GM19043 (cell line): Measurements from ENCODE around the gene DDX5.
"Not testable (repeated sequence)": the region's sequence is repeated elsewhere in the genome, so short reads cannot be mapped to it uniquely, and the experiment has no call there.

Source experiments
- ATAC-seq: cut with Tn5 transposase; IDR thresholded peaks from one replicate; pipeline ENCODE4 v1.9.1; 2021; ENCODE audit warnings: low read depth; ENCODE audit not compliant: unreplicated experiment

Gene DDX5

DNA sequence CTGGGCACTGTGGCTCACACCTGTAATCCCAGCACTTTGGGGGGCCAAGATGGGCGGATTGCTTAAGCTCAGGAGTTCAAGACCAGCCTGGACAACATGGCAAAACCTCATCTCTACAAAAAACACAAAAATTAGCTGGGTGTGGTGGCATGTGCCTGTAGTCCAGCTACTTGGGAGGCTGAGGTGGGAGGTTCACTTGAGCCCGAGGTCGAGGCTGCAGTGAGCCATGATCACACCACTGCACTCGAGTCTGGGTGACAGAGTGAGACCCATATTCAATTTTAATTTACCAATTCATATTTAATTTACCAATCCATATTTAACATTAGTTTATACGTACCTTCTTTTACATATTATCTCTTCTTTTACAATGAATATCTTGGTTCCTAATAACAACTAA is 10.8 kb downstream of the DDX5 start:
- not testable (repeated sequence) for ATAC-seq

- ATAC-seq: no peak
Measured at GRCh38 chr17:64494121-64494520, 12.0 kb downstream of the DDX5 start.

DNA sequence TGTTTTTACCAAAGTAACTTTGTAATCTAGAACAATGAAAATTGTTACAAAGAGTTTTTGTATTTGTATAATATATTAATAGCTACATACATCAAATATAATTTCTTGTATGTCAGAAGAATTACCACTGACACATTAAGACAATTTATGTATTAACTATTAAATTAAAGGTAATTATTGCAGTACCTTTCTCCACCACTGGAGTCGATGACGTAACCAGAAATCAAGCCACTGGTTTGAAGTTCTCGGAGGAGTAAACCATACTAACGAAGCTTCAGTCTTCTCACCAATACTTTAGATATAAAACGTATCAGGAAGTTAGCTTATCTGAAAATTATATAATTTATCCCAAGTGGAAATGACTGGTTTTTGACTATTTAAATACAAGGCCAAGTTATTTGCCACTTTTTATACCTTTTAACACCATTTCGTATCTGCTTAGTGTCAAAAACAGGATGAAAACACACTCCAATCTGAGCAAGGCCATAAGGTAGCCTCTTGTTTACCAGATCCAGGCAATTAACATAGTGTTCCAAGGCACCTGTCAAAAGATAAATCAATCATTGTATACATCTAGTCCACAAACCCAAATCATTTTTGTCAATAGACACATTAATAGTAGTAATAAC is 13.5 kb downstream of the DDX5 start:
- no peak for ATAC-seq

GRCh38 chr17:64491994-64492393 is 14.1 kb downstream of the DDX5 start:
- ATAC-seq: no peak

GRCh38 chr17:64491034-64491860 is 14.8 kb downstream of the DDX5 start:
- ATAC-seq: no peak

GRCh38 chr17:64488301-64488700 is 17.8 kb downstream of the DDX5 start:
- ATAC-seq: no peak

DNA sequence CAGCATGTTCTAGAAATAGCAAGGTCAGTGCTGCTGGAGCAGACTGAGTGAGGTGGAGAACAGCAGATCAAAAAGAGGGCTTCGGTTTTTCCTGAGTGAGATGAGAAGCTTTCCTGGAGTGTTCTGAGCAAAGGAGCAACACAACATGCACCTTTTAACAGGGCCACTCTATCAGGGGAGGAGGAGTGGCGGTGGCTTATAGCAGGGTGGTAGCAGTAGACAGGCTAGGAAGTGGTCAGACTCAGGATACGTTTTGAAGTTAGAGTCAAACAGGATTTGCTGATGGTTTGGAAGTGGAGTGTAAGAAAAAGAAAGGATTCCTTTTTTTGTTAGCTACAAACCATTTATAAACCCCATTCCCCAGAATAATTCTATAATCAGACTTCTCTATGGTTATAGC is 21.7 kb downstream of the DDX5 start:
- ATAC-seq: no peak

DNA sequence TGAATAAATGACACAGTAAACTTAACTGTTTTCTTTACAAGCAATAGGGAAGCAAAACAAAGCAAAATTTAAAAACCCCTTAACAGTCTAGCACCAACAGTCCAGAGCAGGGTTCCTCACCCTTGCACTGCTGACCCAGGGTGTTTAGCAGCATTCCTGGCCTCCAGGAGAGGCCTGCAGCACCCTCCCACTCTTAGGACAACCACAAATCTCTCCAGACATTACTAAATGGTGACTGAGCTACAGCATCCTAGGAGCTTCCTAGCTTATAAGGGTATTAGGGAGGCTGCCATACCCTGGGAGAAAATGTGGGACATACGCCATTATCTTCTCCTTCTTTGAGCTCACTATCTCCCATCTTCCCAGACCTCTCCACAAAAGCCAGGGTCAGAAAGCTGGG is 25.1 kb downstream of the DDX5 start:
- no peak for ATAC-seq

GRCh38 chr17:64477849-64478248 is 28.2 kb downstream of the DDX5 start:
- ATAC-seq: no peak

- ATAC-seq: no peak
Measured at GRCh38 chr17:64472564-64472963, 33.5 kb downstream of the DDX5 start.

GRCh38 chr17:64471440-64471839 is 34.6 kb downstream of the DDX5 start:
- no peak for ATAC-seq

GRCh38 chr17:64470625-64471024 is 35.5 kb downstream of the DDX5 start:
- ATAC-seq: no peak

DNA sequence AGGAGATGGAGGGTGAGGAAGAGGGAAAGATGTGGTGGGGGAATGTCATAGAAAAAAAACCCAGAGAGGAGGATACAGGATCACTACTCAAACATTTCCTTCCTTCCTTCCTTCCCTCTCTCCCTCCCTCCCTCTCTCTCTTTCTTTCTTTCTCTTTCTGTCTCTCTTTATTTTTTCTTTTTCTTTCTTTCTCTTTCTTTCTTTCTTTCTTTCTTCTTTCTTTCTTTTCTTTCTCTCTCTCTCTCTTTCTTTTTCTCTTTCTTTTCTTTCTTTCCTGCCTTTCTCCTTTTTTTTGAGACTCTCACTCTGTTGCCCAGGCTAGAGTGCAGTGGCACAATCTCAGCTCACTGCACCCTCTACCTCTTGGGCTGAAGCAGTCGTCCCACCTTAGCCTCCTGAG is 39.3 kb downstream of the DDX5 start:
- not testable (repeated sequence) for ATAC-seq

DNA sequence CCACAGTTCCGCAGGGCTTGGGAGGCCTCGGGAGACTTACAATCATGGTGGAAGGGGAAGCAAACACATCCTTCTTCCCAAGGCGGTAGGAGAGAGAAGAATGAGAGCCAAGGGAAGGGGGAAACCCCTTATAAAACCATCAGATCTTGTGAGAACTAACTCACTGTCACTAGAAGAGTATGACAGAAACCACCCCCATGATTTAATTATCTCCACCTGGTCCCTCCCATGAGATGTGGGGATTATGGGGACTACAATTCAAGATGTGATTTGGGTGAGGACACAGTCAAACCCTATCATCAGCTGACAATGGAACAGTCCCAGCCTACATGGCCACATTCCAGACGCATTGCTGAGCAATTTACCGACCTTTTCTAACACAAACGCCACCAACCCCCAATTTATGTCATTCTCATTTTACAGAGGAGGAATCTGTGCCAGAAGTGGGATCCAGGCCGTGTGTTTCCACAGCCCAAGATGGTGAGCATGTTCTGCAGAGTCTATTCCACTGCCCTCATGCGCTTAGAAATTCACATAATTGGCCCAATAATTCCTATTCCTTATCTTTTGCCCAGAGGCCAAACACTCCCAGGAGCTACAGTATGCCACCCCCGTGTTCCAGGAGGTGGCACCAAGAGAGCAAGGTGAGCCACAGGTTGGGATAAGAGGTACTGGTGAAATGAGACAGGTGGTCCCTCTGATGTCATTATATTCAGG is 39.9 kb downstream of the DDX5 start:
- no peak for ATAC-seq

GRCh38 chr17:64461788-64462187 is 44.3 kb downstream of the DDX5 start:
- no peak for ATAC-seq

GRCh38 chr17:64460955-64461354 is 45.1 kb downstream of the DDX5 start:
- ATAC-seq: no peak

DNA sequence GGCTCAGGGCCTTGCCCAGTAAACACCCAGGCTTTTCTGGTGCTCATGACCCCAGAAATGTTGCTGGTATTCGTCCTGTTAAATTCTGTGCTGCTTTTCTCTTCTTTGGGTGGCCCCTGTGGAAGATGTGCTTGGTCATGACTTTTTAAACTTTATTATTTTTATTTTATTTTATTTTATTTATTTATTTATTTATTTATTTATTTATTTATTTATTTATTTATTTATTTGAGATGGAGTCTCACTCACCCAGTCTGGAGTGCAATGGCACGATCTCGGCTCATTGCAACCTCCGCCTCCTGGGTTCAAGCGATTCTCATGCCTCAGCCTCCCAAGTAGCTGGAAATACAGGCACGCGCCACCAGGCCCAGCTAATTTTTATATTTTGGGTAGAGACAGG is 46.3 kb downstream of the DDX5 start:
- ATAC-seq: not testable (repeated sequence)

DNA sequence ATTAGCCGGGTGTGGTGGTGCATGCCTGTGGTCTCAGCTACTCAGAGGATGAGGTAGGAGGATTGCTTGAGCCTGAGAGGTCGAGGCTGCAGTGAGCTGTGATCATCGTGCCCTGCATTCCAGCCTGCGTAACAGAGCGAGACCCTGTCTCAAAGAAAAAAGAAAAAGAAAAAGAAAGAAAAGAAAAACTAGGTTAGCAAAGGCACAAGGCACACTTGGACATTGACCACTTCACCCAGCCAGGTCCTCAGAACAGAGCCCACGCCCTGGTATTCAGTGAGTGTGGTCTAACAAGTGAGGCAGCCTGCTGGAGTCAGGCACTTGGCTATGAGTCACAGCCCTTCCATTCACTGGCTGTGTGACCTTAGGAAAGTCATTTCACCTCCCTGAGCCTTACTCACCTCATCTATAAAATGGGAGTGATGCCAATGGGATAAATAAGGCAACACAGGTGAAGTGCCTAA is 46.8 kb downstream of the DDX5 start:
- ATAC-seq: no peak

DNA sequence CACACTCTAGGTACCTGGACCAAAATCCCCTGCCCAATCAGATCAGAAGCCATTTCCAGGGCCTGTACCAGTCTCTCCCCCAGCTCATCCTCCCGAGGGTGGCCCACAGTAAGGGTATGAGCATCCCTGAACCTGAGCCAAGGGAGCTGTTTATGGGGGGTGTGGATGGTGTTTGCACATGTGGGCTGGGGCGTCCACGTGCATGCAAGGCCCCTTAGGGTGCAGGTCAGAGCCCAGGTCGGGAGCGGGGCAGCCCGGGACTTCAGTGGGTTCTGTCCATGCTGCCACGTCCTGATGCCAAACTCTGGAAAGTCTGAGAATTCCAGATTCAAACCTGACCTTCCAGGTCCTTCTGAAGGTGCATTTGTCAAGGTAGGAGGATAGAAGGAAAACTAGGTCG is 47.3 kb downstream of the DDX5 start:
- no peak for ATAC-seq

- ATAC-seq: no peak
Measured at GRCh38 chr17:64457156-64457555, 48.9 kb downstream of the DDX5 start.
